ENCODE data around the gene ABAT.

The ABAT gene

GRCh38 chr16:8674413-8675022 lies at the start of gene ABAT:
Gene ABAT (plus strand): TSS chr16:8674617. CDS start chr16:8735740, 61,123 bp downstream.
- peaks cover 35% of the 10 kb centered on the region for H3K4me1 Mint-ChIP-seq
- peak; percentile 88 for DNase-seq
- peak; percentile 89 for ATAC-seq
- H3K27ac Mint-ChIP-seq = peak within 1 kb of the TSS; percentile 88
- H3K4me3 Mint-ChIP-seq = peak within 1 kb of the TSS; percentile 86
- no peaks in the 10 kb centered on the region for H3K27me3 Mint-ChIP-seq
- peaks cover 3% of the 10 kb centered on the region for H3K9me3 Mint-ChIP-seq
- peaks cover 1% of the 10 kb centered on the region for H3K36me3 Mint-ChIP-seq (ENCODE audit: low read depth)

DNA sequence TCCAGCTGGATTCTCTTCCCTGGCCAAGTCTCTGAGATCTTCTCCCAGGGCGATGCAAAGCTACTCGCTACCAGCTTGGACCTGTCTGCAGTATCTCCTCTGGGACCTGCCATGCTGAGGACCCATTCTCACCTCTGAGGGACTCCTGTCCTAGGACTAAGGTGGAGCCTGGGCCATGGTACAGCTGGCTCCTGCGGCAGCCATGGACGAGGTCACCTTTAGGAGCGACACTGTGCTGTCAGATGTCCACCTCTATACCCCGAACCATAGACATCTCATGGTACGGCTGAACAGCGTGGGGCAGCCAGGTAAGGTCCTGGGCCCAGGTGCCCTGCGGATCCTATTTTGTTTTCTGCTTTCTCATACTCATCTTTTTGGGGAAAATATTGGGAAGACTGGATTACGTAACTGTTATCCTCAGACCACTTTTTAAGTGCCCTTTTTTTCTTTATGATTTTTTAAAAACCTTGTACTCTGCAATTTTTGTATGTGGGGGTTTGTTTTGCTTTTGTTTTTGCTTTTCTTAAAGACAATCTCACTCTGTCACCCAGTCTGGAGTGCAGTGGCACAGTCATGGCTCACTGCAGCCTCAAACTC lies 48.8 kb upstream of the ABAT start:
- Mint-ChIP-seq H3K9me3 (no peaks in the 10 kb centered on the region), H3K4me1 (peaks cover 33% of the 10 kb centered on the region), H3K4me3 (no peak overlapping the region), H3K36me3 (ENCODE audit: low read depth) (peaks cover 41% of the 10 kb centered on the region), H3K27ac (no peak overlapping the region), H3K27me3 (no peaks in the 10 kb centered on the region)
- DNase-seq (no peak), ATAC-seq (no peak)

- Mint-ChIP-seq H3K4me3 (no peak overlapping the region), H3K27ac (no peak overlapping the region)
Observed at GRCh38 chr16:8626946-8627345, 47.5 kb upstream of the ABAT start.

GRCh38 chr16:8627456-8627855 lies 47.0 kb upstream of the ABAT start:
- Mint-ChIP-seq H3K27me3 (no peaks in the 10 kb centered on the region), H3K9me3 (no peaks in the 10 kb centered on the region), H3K27ac (no peak overlapping the region), H3K36me3 (ENCODE audit: low read depth) (peaks cover 50% of the 10 kb centered on the region), H3K4me1 (peaks cover 24% of the 10 kb centered on the region), H3K4me3 (no peak overlapping the region)
- no peak for ATAC-seq
- no peak for DNase-seq

More at GRCh38 chr16:8626946-8627345, 47.5 kb upstream of the ABAT start:
- H3K9me3 Mint-ChIP-seq = no peaks in the 10 kb centered on the region
- no peak for DNase-seq
- peaks cover 47% of the 10 kb centered on the region for H3K36me3 Mint-ChIP-seq (ENCODE audit: low read depth)
- no peak for ATAC-seq
- H3K27me3 Mint-ChIP-seq = no peaks in the 10 kb centered on the region
- peaks cover 28% of the 10 kb centered on the region for H3K4me1 Mint-ChIP-seq

DNA sequence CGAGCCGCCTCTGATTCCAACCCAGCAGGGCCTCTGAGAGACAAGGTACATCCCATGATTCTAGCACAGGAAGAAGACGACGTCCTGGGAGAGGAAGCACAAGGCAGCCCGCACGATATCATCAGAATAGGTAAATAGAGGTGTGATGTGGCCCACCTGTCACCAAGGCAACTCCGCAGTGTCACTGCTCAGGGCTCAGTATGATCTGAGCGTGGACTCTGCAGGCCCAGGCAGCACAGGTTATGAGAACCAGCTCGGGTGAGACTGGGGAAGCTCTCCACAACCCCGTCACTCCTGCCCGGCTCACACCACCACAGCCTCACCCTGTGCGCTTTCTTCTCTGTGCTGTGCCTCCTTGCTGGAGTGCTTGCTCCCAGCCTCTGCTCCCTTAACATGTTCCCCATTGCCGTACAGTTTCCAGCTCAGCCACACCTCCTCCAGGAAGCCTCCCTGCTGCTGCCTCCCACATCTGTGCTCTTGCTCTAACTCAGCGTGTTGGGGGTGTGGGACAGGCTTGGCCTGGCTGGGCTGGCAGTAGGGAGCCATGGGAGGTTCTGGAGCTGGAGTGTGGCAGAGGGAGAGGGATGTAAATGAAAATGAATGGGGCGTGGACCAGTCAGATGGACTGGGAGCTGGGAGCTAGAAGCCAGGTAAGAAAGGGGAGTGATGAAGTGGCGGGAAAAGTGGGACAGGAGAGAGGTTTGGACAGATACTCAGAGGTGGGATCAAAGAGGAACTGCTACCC lies 45.3 kb upstream of the ABAT start:
- Mint-ChIP-seq H3K36me3 (ENCODE audit: low read depth) (peaks cover 54% of the 10 kb centered on the region), H3K27ac (no peak overlapping the region), H3K27me3 (no peaks in the 10 kb centered on the region), H3K9me3 (no peaks in the 10 kb centered on the region), H3K4me3 (no peak overlapping the region), H3K4me1 (peaks cover 8% of the 10 kb centered on the region)
- DNase-seq = no peak
- ATAC-seq = no peak

DNA sequence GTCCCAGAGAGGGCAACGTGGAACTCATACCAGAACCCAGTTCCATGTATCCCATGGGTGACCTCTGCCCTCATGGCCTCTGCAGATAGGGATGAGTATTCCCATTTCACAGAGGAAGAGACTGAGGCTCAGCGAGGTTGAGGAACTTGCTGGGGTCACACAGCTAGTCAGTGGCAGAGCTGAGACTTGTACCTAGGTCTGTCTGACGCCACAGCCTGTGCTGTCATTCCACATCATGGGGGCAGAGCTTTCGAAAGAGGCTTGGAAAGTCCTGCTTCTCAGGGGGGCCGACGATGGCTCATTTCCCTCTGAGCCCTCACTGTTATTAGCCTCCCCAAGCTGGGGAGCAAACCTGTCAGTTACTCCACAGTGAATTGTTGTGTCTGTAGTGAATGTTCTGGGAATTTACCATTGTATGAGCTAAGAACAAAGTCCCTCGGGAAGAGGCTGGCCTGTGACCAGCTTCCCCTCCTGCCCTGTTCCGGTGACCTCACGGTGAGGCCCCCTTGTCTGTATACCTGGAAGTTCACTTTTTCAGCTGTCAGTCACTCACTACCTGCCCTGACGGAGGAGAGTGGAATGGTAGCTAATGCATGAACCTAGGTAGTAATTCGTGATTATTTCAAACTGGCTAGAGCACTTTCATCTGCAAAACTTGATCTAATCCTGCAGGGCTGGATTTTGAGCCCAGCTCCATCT lies 44.0 kb upstream of the ABAT start:
- no peaks in the 10 kb centered on the region for H3K9me3 Mint-ChIP-seq
- ATAC-seq (no peak), DNase-seq (no peak)
- no peak overlapping the region for H3K27ac Mint-ChIP-seq
- no peaks in the 10 kb centered on the region for H3K27me3 Mint-ChIP-seq
- peaks cover 48% of the 10 kb centered on the region for H3K36me3 Mint-ChIP-seq (ENCODE audit: low read depth)
- H3K4me1 Mint-ChIP-seq = peaks cover 4% of the 10 kb centered on the region
- no peak overlapping the region for H3K4me3 Mint-ChIP-seq

- Mint-ChIP-seq H3K4me3 (no peak overlapping the region), H3K9me3 (no peaks in the 10 kb centered on the region), H3K27me3 (no peaks in the 10 kb centered on the region), H3K27ac (no peak overlapping the region), H3K4me1 (peaks cover 4% of the 10 kb centered on the region), H3K36me3 (ENCODE audit: low read depth) (peaks cover 41% of the 10 kb centered on the region)
- DNase-seq (no peak), ATAC-seq (no peak)
Observed at GRCh38 chr16:8631373-8631772, 43.0 kb upstream of the ABAT start.

DNA sequence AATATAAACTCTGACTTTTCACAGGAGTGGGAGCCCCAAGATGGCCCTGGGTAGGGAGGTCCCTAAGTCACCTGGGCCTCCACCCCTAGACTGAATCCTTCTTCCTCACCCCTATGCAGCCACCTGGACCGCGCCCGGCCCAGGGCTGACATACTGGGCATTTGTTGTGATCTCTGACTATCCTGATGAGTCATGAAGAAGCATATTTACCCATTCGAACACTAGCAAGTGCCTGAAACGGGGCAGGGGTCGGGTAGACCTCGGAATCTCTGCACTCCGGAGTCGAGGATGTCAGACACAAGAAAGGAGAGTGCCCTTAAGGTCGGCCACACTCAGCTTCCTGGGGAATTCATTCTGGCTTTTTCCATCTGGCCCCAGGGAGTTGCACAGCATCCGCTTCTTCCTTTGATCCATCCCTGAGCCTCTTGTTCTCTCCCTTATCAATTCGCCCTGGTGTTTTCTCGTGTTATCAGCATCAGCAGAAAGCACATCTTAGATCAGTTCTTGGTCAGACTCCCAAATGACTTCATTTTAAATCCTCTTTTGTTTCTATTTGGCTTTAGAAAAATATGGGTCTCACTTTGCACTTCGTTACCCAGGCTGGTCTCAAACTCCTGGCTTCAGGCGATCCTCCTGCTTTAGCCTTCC lies 42.5 kb upstream of the ABAT start:
- ATAC-seq = no peak
- Mint-ChIP-seq H3K9me3 (no peaks in the 10 kb centered on the region), H3K36me3 (ENCODE audit: low read depth) (peaks cover 41% of the 10 kb centered on the region)

DNA sequence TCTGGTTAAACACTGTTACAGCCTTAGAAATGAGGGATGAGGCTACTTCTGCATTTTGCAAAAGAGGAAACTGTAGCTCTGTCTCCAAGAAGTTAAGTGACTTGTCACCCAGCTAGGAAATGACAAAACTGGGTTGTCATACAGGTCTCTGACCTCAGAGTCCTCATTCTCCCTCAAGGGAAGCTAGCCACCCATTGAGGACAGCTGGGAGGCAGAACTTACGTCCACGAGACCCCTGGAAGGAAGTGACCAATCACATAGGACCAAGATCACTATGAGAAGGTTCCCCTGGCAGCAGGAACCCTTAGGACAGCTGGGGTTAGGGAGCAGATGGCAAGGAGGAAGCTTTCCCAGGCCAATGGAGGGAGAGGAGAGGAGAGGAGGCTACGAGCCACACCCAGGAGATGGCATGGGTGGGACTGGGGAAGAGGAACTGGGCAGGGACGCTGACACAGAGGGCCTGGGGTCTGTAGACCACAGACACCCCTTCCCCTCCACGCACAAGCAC lies 41.7 kb upstream of the ABAT start:
- ATAC-seq (no peak), DNase-seq (no peak)
- H3K9me3 Mint-ChIP-seq = no peaks in the 10 kb centered on the region
- peaks cover 41% of the 10 kb centered on the region for H3K36me3 Mint-ChIP-seq (ENCODE audit: low read depth)
- H3K4me3 Mint-ChIP-seq = no peak overlapping the region
- H3K27ac Mint-ChIP-seq = peak overlapping the region; percentile 19
- H3K27me3 Mint-ChIP-seq = no peaks in the 10 kb centered on the region
- H3K4me1 Mint-ChIP-seq = peaks cover 2% of the 10 kb centered on the region

More for the DNA sequence above, 42.5 kb upstream of the ABAT start:
- Mint-ChIP-seq H3K4me3 (no peak overlapping the region), H3K4me1 (peaks cover 3% of the 10 kb centered on the region), H3K27me3 (no peaks in the 10 kb centered on the region), H3K27ac (peak overlapping the region; percentile 33)
- no peak for DNase-seq

DNA sequence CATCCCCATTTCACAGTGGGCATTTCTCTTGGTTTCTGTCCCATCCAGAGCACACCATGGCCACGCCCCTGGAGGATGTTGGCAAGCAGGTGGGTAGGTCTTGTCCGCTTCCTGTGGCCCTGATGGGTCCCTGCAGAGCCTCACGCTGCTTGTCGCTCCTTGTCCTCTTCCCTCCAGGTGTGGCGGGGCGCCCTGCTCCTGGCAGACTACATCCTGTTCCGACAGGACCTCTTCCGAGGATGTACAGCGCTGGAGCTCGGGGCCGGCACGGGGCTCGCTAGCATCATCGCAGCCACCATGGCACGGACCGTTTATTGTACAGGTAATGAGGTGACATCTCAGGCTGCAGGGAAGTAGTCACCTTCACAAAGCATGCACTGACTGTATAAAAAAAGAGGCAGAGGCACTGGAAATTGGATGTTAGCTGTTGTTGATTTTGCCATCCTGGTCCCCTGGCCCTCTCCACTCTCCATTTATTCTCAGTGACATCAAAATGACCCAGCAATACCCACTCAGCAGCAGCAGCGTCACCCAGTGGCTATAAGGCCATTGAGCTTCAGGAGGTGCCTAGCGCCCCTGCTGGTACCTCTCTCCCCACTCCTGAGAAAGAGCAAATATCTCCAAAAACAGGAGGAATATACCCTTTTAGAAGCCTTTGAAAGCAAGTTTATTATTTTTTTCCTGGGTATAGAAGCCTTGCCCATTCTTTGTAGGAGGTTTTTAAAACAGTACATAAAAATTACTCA lies 39.3 kb upstream of the ABAT start:
- ATAC-seq (no peak), DNase-seq (no peak)
- no peaks in the 10 kb centered on the region for H3K9me3 Mint-ChIP-seq
- H3K4me1 Mint-ChIP-seq = no peaks in the 10 kb centered on the region
- H3K27ac Mint-ChIP-seq = no peak overlapping the region
- H3K36me3 Mint-ChIP-seq (ENCODE audit: low read depth) = peaks cover 23% of the 10 kb centered on the region
- H3K4me3 Mint-ChIP-seq = no peak overlapping the region
- H3K27me3 Mint-ChIP-seq = no peaks in the 10 kb centered on the region

GRCh38 chr16:8639694-8640093 lies 34.7 kb upstream of the ABAT start:
- H3K4me1 Mint-ChIP-seq = peaks cover 5% of the 10 kb centered on the region
- ATAC-seq (no peak), DNase-seq (no peak)
- H3K9me3 Mint-ChIP-seq = no peaks in the 10 kb centered on the region
- H3K4me3 Mint-ChIP-seq = no peak overlapping the region
- H3K27ac Mint-ChIP-seq = no peak overlapping the region
- peaks cover 28% of the 10 kb centered on the region for H3K36me3 Mint-ChIP-seq (ENCODE audit: low read depth)
- H3K27me3 Mint-ChIP-seq = no peaks in the 10 kb centered on the region

- Mint-ChIP-seq H3K9me3 (no peaks in the 10 kb centered on the region), H3K4me1 (peaks cover 10% of the 10 kb centered on the region), H3K27me3 (no peaks in the 10 kb centered on the region), H3K4me3 (no peak overlapping the region), H3K36me3 (ENCODE audit: low read depth) (peaks cover 35% of the 10 kb centered on the region), H3K27ac (no peak overlapping the region)
- DNase-seq (no peak), ATAC-seq (no peak)
Observed at GRCh38 chr16:8641671-8642070, 32.7 kb upstream of the ABAT start.

DNA sequence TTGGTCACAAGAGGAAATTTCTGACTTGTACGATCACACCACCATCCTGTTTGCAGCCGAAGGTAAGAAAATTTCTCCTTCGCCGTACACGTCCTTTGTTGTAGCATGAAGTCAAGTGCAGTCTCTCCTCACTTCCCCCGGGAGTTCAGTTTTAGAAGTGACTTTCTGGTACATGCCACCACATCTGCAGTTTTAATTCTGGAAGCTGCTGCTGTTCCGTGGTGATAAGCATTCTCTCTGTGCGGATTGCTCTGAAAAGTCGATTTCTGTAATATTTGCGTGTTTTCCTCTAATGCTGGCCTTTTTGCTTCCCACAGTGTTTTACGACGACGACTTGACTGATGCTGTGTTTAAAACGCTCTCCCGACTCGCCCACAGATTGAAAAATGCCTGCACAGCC lies 32.3 kb upstream of the ABAT start:
- no peaks in the 10 kb centered on the region for H3K27me3 Mint-ChIP-seq
- H3K27ac Mint-ChIP-seq = no peak overlapping the region

More for the DNA sequence above, 32.3 kb upstream of the ABAT start:
- no peak for DNase-seq
- no peaks in the 10 kb centered on the region for H3K9me3 Mint-ChIP-seq
- no peak for ATAC-seq
- H3K36me3 Mint-ChIP-seq (ENCODE audit: low read depth) = peaks cover 34% of the 10 kb centered on the region
- peaks cover 10% of the 10 kb centered on the region for H3K4me1 Mint-ChIP-seq
- H3K4me3 Mint-ChIP-seq = no peak overlapping the region

Measured in activated naive CD8-positive, alpha-beta T cell treated with anti-CD3 and anti-CD28 coated beads, Interleukin-2, amount 50 U/mL, for 24 hours (primary cell).